Activated CD4-positive, alpha-beta T cell treated with anti-CD3 and anti-CD28 coated beads, Interleukin-2, amount 50 U/mL, for 16 hours (primary cell): Measurements from ENCODE around the gene WDR18.

Experiments used
- DNase-seq: peaks from one replicate; pipeline ENCODE4 v3.0.0-alpha.2; 2020

WDR18 gene

GRCh38 chr19:970695-971094 lies 13.4 kb upstream of the WDR18 start:
- DNase-seq = no peak

DNA sequence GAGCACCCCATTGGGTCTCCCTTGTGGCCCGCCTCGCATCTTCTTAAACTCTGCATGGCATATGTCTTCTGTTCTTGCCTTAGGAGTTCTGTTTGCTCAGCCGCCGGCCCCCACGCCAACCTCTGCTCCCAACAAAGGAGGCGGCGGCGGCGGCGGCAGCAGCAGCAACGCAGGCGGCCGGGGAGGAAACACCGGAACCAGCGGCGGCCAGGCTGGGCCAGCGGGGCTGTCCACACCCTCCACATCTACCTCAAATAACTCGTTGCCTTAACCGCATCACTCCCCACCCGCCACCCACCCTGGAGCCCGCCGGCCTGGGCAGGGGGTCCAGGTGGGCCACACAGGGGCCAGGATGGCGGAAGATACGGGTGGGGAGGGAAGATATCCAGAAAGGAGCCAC lies 12.3 kb upstream of the WDR18 start:
- DNase-seq = no peak

DNA sequence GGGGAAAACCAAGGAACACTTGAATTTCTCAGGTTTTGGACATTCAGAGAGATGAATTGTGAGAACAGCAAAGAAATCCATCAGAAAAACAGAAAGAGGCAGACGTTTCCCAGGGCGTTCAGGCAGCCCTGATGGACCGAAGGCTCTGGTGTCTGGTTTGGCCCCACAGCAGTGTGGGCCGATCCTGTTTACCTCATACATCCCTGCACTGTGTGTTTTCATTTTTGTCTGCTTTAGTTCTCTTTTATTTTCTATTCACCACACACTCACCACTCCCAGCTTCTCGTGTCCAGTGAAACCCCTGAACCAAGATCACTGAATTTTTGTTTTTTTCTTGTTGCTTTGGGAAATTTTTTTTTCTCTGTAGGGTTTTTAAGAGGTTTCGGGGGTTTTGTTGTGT lies 11.9 kb upstream of the WDR18 start:
- no peak for DNase-seq

GRCh38 chr19:973726-974563 lies 10.2 kb upstream of the WDR18 start:
- DNase-seq = no peak

DNA sequence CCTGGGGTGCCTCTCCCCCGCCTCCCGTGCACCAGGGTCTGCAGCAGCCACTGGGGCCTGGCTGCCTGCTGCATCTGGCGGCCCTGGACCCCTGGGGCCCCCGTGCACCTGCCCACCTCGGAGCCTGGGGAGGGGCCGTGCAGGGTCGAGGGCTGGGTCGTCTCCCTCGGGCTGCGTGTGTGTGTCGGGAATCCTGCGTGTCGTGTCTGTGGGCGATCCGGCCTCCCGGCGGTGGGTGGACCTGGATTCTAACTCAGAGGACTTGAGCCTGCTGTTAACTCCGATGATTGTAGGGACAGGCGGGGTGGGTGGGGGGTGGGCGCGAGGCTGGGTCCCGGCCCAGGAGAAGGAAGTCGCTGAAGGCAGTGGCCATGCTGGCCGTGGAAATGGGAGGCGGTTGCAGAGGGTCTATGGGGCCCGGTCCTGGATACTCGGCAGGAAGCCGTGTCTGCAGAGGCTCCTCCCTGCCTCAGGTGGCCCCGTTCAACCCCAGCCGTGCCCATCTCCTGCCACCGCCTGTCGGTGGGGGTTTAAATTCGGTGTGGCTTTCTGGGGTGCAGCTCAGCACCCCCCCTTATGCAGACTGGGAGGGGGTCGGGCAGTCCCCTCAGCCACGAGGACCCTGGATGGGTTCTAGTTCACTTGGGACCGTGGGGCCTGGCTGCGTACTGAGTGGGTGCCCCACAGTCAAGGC lies 9.4 kb upstream of the WDR18 start:
- no peak for DNase-seq

DNA sequence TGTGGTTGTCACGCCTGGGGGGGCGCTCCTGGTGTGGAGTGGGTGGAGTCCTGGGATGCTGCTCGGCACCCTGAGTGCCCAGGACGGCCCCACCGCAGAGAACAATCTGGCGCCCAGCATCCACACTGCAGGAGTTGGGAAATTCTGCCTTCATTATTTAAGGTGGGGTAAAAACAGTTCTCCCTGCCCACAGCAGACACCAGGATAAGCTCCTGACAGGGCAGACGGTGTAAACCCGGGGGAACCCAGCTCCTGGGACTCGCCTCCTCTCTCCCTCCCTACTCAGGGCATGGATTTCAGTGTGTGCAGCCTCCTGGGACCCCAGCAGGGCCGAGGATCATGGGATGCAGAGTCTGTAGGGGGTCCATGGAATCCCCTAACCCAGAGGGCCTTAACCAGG lies 7.7 kb upstream of the WDR18 start:
- DNase-seq = no peak

DNA sequence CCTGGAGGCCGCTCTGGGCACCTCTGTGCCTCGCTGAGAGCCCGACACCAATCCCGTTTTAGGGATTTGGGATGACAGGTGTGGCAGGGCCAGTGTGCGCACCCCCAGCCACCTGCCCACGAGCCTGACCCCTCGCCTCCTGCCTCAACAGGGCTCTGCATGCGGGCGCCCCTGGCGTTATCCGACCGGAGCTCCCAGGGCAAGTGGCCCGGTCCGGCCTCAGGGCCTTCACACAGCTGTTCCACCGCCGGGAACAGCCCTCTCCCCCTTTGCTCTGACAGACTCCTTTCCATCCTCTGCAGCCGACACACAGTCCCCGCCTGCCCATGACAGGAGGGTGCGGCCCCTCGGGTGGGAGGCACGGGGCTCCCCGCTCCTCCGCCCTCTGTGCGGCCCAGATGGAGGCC lies 7.1 kb upstream of the WDR18 start:
- DNase-seq = no peak

DNA sequence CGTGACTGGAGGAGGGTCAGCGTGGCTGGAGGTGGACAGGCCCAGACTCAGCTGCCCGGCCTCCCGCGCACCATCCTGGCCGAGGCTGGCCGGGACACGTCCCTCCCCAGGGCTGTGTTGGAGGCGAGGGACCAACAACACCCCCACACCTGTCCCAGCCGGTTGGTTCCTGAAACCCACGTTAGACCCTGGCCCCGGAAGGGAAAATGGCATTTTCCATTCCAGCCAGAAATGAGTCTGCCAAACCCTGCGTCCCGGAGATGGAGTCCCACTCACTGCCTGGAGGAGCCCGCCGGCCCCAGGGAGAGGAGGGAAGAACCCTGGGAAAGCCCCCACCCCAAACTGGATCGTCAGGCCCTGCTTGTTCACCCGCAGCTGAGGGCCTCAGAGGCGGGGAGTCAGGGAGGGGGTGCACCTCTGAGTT lies 4.8 kb upstream of the WDR18 start:
- DNase-seq = no peak

- no peak for DNase-seq
These were observed 3.8 kb upstream of the WDR18 start for GRCh38 chr19:980133-980998.

DNA sequence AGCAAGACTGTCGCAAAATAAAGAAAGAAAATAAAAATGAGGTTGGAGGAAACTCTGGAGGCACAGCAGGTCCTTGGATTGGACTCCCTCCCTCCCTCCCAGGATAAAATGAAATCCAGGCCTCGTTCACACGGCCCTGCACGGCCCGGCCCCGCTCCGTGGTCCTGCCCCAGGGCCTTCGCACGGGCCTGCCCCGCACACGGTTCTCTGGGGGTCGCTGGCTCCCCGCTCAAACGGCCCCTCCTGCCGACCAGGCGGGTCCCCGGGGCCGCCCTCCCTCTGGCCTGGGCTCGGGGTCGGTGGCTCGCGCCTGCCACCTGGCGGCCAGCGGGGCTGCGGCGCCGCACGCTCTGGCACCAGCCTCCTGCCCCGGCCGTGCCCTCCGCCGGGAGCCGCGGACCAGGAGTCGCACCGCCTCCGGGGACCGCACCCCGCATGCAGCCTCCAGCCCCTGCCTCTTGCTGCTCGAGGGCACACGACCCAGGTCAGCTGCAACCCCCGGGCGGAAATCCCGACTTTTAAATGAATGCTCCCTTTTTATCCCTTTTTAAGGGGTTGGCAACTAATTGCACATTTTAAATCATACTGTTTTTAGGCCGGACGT lies 1.5 kb upstream of the WDR18 start:
- peak; percentile 74 for DNase-seq

- DNase-seq = no peak
These were observed 1.9 kb downstream of the WDR18 start for GRCh38 chr19:986083-986482.

GRCh38 chr19:988081-988480 lies 3.9 kb downstream of the WDR18 start:
- DNase-seq = no peak

GRCh38 chr19:988510-988909 lies 4.4 kb downstream of the WDR18 start:
- no peak for DNase-seq

DNA sequence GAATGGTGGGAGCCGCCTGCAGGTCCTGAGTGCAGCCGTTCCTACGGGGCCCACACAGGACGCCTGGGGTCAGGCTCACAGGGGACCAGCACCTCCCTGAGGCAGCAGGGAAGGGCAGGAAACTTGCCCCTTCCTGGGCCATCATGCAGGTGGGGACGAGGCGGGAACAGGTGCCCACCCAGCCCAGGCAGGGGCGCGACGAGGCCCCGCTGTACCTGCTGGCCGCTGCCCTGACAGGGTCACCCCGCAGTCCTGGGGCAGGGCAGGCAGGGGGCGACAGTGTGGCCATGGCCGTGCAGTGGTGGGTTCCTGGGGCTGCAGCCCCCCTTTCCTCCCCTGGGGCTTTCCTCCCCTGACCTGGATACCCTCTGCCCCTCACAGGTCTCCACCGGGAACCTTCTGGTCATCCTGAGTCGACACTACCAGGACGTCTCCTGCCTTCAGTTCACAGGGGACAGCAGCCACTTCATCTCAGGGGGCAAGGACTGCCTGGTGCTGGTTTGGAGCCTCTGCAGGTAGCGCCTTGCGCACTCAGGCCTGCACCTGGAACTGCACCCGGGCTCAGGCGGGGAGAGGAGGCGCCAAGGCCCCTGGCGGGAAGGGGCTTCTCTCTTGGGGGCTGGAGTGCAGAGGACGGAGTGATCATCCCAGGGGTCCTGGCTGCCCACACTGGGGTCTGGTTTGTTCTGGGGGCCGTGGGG lies 5.4 kb downstream of the WDR18 start:
- DNase-seq = no peak

DNA sequence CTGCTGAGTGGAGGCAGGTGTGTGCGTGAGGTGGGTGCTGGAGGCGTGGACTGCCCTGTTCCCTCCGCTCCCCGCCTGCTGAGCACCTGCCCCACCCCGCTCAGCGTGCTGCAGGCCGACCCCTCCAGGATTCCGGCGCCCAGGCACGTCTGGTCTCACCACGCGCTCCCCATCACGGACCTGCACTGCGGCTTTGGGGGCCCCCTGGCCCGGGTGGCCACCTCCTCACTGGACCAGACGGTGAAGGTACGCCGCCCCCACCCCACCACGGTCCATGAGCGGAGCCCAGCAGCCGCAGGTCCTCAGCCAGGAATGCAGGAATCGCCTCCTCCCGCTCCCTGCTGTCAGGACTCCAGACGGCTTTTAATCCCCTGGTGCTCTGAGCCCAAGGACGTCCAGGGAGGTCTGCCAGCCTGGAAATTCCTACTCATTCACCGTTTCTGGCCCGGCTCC lies 6.0 kb downstream of the WDR18 start:
- no peak for DNase-seq

GRCh38 chr19:990746-991145 lies 6.6 kb downstream of the WDR18 start:
- no peak for DNase-seq

GRCh38 chr19:991174-991931 lies 7.2 kb downstream of the WDR18 start:
- DNase-seq = peak; percentile 69

DNA sequence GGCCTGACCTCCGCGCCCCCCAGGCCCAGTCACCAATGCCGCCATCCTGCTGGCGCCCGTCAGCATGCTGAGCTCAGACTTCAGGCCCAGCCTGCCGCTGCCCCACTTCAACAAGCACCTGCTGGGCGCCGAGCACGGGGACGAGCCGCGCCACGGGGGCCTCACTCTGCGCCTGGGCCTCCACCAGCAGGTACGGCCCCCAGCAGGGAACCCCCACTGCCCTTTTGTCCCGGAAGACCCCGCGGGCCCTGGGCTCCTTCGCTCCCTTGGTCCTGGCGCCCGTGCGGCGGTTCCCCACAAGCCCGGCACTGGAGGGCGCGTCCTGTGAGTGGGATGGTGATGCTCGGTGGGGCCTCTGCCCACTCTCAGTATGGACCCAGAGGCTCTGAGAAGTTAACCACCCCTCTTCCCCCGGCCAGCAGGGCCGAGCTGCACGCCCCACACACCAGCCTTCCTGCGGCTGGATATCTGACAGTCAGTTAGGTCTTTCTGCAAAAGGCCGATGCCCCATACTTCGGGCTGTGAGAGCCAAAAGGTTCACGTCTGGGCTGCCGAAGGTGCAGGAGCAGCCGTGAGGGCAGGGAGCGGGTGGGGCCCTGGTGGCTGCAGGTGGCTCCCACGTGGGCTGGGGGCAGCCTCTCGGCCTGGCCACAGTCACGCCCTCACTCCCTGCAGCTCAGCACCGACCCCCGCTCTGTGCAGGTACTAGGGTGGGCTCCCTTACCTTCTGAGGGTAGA lies 8.0 kb downstream of the WDR18 start:
- DNase-seq = no peak

DNA sequence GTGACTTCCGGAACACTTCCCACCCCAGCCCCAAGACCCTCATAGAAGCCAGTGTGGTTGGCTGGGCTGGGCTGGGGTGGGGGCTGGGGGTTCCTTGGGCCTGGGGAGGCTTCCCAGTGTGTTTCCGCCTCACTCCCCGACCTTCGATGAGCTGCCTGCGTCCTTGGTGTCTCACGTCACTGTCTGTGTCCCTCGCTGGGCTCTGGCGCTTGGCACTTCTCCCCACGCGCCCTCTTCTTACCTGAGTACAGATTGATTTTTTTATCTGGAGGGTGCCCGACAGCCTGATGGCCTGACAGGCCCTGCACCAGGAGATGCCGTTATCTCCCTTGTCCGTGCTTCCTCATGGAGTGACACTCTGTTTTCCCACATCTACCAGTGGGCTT lies 8.5 kb downstream of the WDR18 start:
- DNase-seq = no peak

- no peak for DNase-seq
These were observed 9.3 kb downstream of the WDR18 start for GRCh38 chr19:993361-993830.
